Lower leg skin (tissue), 3 donors: ENCODE data around the gene WDFY4.

Experiments used
- CTCF ChIP-seq, 3 donors: fragments of 450-650 bp; IDR thresholded peaks; one replicate each; pipeline ENCODE4 v1.5.1; 2016; ENCODE audit warnings: antibody characterized with exemption in 3 of 3, mild to moderate bottlenecking in 3 of 3, moderate library complexity in 2 of 3
- POLR2A ChIP-seq, 2 donors: fragments of 450-650 bp; IDR thresholded peaks; one replicate each; pipeline ENCODE4 v1.6.1; 2016 to 2017; ENCODE audit warnings: antibody characterized with exemption in 2 of 2, mild to moderate bottlenecking in 1 of 2, moderate library complexity in 1 of 2

GRCh38 chr10:48638158-48638557 lies 46.5 kb upstream of the WDFY4 start:
- TF ChIP-seq CTCF (IDR thresholded peaks at IDR 0.05) (no peak), POLR2A (IDR thresholded peaks at IDR 0.05) (no peak)
